IPS DF 6.9 (cell line): ENCODE measurements around the gene ISG20L2.
A peak's percentile ranks its signal among the peaks of the same experiment; 100 is the strongest.

Experiments used
- DNase-seq: peaks from one replicate; pipeline ENCODE4 v3.0.0-alpha.2; 2013; ENCODE audit warnings: low read depth, low spot score
- H3K27ac ChIP-seq: one replicate; pipeline ENCODE4 v1.5.1; 2013; ENCODE audit warnings: low read length, control low read depth
- H3K27me3 ChIP-seq: 2 replicates; pipeline ENCODE4 v1.6.1; 2013; ENCODE audit warnings: mild to moderate bottlenecking, low read length; ENCODE audit not compliant: control insufficient read depth, insufficient read depth
- H3K36me3 ChIP-seq: 2 replicates; pipeline ENCODE4 v1.6.1; 2013; ENCODE audit warnings: low read length; ENCODE audit not compliant: control insufficient read depth, insufficient read depth
- H3K4me1 ChIP-seq: 2 replicates; pipeline ENCODE4 v1.6.1; 2013; ENCODE audit warnings: low read length; ENCODE audit not compliant: control insufficient read depth, insufficient read depth
- H3K4me3 ChIP-seq: 2 replicates; pipeline ENCODE4 v1.5.1; 2013; ENCODE audit warnings: mild to moderate bottlenecking, low read length
- H3K9me3 ChIP-seq: 2 replicates; pipeline ENCODE4 v1.6.1; 2013; ENCODE audit warnings: low read length, inconsistent platforms; ENCODE audit not compliant: control insufficient read depth, insufficient read depth
- WGBS: extraction: QIAGEN DNeasy Blood & Tissue Kit; methylation state at CpG from one replicate; pipeline ENCODE4 v1.1.7; 2013; ENCODE audit warnings: mixed read lengths, missing lambda C conversion rate; ENCODE audit not compliant: insufficient read length, insufficient coverage; 5-methylcytosine and 5-hydroxymethylcytosine counted together

ISG20L2 gene

GRCh38 chr1:156721535-156721934, 7.0 kb downstream of the ISG20L2 start:
- DNase-seq: no peak
- Histone ChIP-seq H3K36me3 (peaks cover 16% of the 10 kb centered on the region; the same call in 1 of the 2 replicates), H3K27ac (no peak overlapping the region), H3K9me3 (no peaks in the 10 kb centered on the region), H3K4me1 (no peaks in the 10 kb centered on the region; the same call in 1 of the 2 replicates), H3K4me3 (no peak overlapping the region), H3K27me3 (no peaks in the 10 kb centered on the region)
- no CpG with 5 or more reads among the region's 4 CpGs for WGBS

DNA sequence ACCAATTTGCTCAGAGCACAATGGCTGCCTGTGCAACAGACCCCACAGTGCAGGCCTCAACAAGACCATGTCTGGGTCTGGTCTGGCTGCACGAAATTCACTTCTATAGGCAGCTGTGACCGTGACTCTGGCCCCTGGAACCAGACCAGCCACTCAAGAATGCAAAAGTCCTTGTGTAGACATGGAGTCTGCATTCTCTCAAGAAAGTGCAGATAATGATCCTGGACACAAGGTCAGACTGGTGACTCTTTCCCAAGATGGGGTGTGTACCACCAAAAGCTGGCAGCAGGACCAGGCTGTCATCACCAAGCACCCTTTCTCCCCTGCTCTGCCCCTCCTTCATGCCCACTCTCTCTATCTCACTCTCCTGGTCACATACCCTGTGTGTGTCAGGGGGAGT, 7.4 kb downstream of the ISG20L2 start:
- H3K9me3 ChIP-seq: no peaks in the 10 kb centered on the region
- H3K27me3 ChIP-seq: no peaks in the 10 kb centered on the region
- DNase-seq: no peak
- WGBS: no CpG with 5 or more reads among the region's 2 CpGs
- H3K36me3 ChIP-seq: peaks cover 16% of the 10 kb centered on the region; the same call in 1 of the 2 replicates
- H3K4me1 ChIP-seq: no peaks in the 10 kb centered on the region; the same call in 1 of the 2 replicates
- H3K4me3 ChIP-seq: no peak overlapping the region
- H3K27ac ChIP-seq: no peak overlapping the region

- H3K27me3 ChIP-seq: no peaks in the 10 kb centered on the region
- no peak overlapping the region for H3K4me3 ChIP-seq
- no peaks in the 10 kb centered on the region for H3K9me3 ChIP-seq
- H3K36me3 ChIP-seq: peaks cover 3% of the 10 kb centered on the region; the same call in 1 of the 2 replicates
- H3K27ac ChIP-seq: no peak overlapping the region
- no peaks in the 10 kb centered on the region for H3K4me1 ChIP-seq
- DNase-seq: no peak
- no CpG with 5 or more reads among the region's 4 CpGs for WGBS
These were observed 11.2 kb downstream of the ISG20L2 start for GRCh38 chr1:156717351-156717750.

- no peaks in the 10 kb centered on the region for H3K36me3 ChIP-seq
- DNase-seq: no peak
- no peaks in the 10 kb centered on the region for H3K27me3 ChIP-seq
- no peak overlapping the region for H3K27ac ChIP-seq
- no peak overlapping the region for H3K4me3 ChIP-seq
- peaks cover 6% of the 10 kb centered on the region for H3K4me1 ChIP-seq
- H3K9me3 ChIP-seq: no peaks in the 10 kb centered on the region
- no CpG with 5 or more reads among the region's 3 CpGs for WGBS
These were observed 13.7 kb downstream of the ISG20L2 start for GRCh38 chr1:156714830-156715229.

GRCh38 chr1:156712626-156713025, 15.9 kb downstream of the ISG20L2 start:
- no peaks in the 10 kb centered on the region for H3K9me3 ChIP-seq
- DNase-seq: no peak
- no CpG with 5 or more reads among the region's 3 CpGs for WGBS
- no peak overlapping the region for H3K4me3 ChIP-seq
- peaks cover 14% of the 10 kb centered on the region for H3K4me1 ChIP-seq
- no peak overlapping the region for H3K27ac ChIP-seq
- no peaks in the 10 kb centered on the region for H3K27me3 ChIP-seq
- no peaks in the 10 kb centered on the region for H3K36me3 ChIP-seq

DNA sequence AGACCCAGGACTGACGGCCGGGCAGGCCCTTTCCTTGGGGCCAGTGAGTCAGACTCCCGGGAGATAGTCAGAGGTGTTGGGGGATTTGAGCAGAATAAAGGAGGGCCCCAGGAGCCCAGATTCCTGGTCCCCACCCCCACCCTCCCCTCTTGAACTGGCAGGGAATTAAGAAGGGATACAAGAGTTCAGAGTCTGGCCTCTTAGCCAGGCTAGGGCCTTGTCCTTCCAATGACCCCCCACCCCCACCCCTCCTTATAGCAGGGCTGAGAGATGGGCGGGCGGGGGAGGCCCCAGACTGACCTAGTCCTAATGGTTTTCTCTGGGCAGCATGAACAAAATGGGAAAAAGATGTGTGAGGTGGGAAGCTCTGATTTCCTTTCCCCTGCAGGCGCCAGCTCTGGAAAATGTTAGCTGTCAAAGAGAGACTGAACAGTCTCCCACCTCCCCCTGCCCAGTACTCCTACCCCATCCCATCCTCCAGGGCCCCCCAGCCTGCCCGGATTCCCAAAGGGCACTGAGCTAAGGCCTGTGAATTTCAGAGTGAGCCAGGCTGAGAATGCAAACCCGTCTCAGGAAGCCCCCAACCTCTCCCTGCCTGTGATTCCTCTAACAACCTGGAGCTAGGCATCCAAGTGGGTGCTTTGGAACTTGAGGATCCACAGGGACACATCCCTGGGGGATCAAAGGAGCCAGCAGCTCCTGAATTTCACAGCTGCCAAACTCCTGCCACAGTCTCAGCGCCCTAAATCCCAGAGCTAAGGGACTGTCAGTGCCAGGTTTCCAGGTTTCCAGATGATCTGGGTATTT, 17.4 kb downstream of the ISG20L2 start:
- Histone ChIP-seq H3K4me1 (peaks cover 16% of the 10 kb centered on the region), H3K27ac (no peak overlapping the region), H3K4me3 (no peak overlapping the region), H3K36me3 (no peaks in the 10 kb centered on the region), H3K9me3 (no peaks in the 10 kb centered on the region), H3K27me3 (no peaks in the 10 kb centered on the region)
- DNase-seq: no peak
- WGBS: no CpG with 5 or more reads among the region's 9 CpGs

DNA sequence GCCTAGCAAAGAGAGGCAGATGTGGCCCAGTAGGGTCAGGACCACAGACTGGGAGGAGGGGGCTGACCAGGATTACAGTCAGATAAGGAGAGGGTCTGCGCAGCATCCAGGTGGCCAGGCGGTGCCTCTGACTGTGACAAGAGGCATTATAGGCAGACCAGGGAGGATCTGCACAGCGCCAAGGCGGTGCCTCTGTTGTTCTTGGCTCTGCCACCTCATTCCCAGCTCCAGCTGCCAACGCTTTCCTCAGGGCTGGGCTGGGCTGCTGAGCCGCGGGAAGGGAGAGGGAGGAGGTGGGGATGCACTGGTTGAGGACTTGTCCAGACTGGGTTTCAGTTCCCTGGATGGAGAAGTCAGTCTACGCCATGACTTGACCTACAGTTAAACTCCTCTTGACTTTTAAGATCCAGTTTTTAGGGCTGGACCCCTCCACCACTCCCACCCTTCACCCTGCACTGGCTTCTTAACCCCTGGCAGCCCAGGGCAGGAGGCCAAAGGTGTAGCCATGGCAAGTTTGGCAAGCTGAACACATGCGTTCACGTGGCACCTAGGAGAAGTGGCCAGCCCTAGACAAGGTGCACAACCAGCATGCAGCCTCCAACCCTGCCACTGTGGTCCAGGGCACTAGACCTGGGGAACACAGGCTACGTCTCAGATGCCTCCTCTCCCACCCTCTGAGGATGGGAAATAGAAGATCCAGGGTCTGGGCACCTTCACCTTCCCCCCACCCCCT, 18.6 kb downstream of the ISG20L2 start:
- H3K9me3 ChIP-seq: no peaks in the 10 kb centered on the region
- H3K27me3 ChIP-seq: no peaks in the 10 kb centered on the region
- no peaks in the 10 kb centered on the region for H3K36me3 ChIP-seq
- DNase-seq: no peak
- no peak overlapping the region for H3K27ac ChIP-seq
- H3K4me3 ChIP-seq: no peak overlapping the region
- no CpG with 5 or more reads among the region's 11 CpGs for WGBS
- peaks cover 16% of the 10 kb centered on the region for H3K4me1 ChIP-seq

- H3K36me3 ChIP-seq: no peaks in the 10 kb centered on the region
- no peak overlapping the region for H3K27ac ChIP-seq
- H3K9me3 ChIP-seq: no peaks in the 10 kb centered on the region
- no CpG with 5 or more reads among the region's 4 CpGs for WGBS
- peaks cover 2% of the 10 kb centered on the region; the same call in 1 of the 2 replicates for H3K27me3 ChIP-seq
- no peak for DNase-seq
- no peak overlapping the region for H3K4me3 ChIP-seq
- peaks cover 18% of the 10 kb centered on the region for H3K4me1 ChIP-seq
These were observed 19.5 kb downstream of the ISG20L2 start for GRCh38 chr1:156709031-156709430.

- Histone ChIP-seq H3K27me3 (peaks cover 2% of the 10 kb centered on the region; the same call in 1 of the 2 replicates), H3K4me1 (peaks cover 20% of the 10 kb centered on the region), H3K9me3 (no peaks in the 10 kb centered on the region), H3K36me3 (no peaks in the 10 kb centered on the region), H3K27ac (peak overlapping the region; percentile 23), H3K4me3 (no peak overlapping the region)
- no peak for DNase-seq
- WGBS: no CpG with 5 or more reads among the region's 4 CpGs
These were observed 20.3 kb downstream of the ISG20L2 start for GRCh38 chr1:156708218-156708661.

GRCh38 chr1:156707417-156708217, 20.9 kb downstream of the ISG20L2 start:
- H3K4me3 ChIP-seq: peak overlapping the region; percentile 3; the same call in 1 of the 2 replicates
- peaks cover 2% of the 10 kb centered on the region; the same call in 1 of the 2 replicates for H3K27me3 ChIP-seq
- no CpG with 5 or more reads among the region's 8 CpGs for WGBS
- no peaks in the 10 kb centered on the region for H3K36me3 ChIP-seq
- DNase-seq: no peak
- peaks cover 20% of the 10 kb centered on the region for H3K4me1 ChIP-seq
- peak overlapping the region; percentile 23 for H3K27ac ChIP-seq
- no peaks in the 10 kb centered on the region for H3K9me3 ChIP-seq
